ENCODE measurements around the gene KRTAP26-1. TPM values are rescaled to one million over a fixed set of nuclear protein-coding genes. Genes with fewer than 3 reads are reported as not detected.

Gene KRTAP26-1
- total RNA-seq, 2 donors from 2014 or later: not detected

- Histone ChIP-seq H3K27me3 (no peaks in the 10 kb centered on the region), H3K4me1 (no peaks in the 10 kb centered on the region), H3K4me3 (no peak overlapping the region), H3K27ac (no peak overlapping the region), H3K9me3 (no peaks in the 10 kb centered on the region), H3K36me3 (replicated peaks in 1 of 2; ENCODE audit: insufficient read depth in 1 of 2, low read depth in 2 of 2) (no peaks in the 10 kb centered on the region)
- DNase-seq (no peak), ATAC-seq (no peak)
- TF ChIP-seq CTCF (IDR thresholded peaks at IDR 0.05): no peak
- intact Hi-C loops (cut with DNase I): no loop called here
These were observed 17.7 kb upstream of the KRTAP26-1 start for GRCh38 chr21:30337772-30338171.

DNA sequence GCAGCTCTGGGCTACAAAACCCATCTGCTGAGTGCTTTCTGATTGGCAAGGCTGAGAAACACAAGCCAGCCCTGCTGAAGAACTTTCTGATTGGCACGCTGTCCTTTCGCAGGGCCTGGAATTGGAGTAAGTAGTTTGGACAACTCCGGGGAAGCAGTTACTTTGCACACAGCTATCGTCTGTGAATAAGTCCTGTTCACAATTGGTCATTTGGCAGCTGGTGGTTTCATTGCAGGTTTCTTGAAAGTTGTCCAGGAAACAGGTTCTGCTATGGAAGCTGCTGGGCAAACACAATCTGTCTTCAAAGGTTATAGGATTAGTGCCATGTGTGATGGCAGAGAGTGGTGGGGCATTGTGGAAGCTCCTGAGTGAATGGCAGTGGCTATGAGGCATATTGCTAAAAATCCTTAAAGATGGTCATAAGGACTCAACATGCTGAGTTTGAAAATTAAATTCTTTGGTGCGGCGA, 17.2 kb upstream of the KRTAP26-1 start, which contains the start of gene KRTAP27-1:
TSS of gene KRTAP27-1 (minus strand) at position 419 of the 469 bp plus-strand sequence. CDS start at position 393, 26 bp downstream.
- WGBS, 2 donors: 85 to 93% methylated on average over 6 of the region's 6 CpGs
- no peak for ATAC-seq

GRCh38 chr21:30336596-30336995, 16.5 kb upstream of the KRTAP26-1 start:
- no peak for DNase-seq
- Histone ChIP-seq H3K36me3 (replicated peaks in 1 of 2; ENCODE audit: insufficient read depth in 1 of 2, low read depth in 2 of 2) (no peaks in the 10 kb centered on the region), H3K4me1 (no peaks in the 10 kb centered on the region), H3K9me3 (no peaks in the 10 kb centered on the region), H3K27ac (no peak overlapping the region), H3K4me3 (no peak overlapping the region), H3K27me3 (no peaks in the 10 kb centered on the region)
- 64 to 73% methylated on average over 2 of the region's 2 CpGs for WGBS, 2 donors
- intact Hi-C loops (cut with DNase I): no loop called here
- TF ChIP-seq POLR2A (IDR thresholded peaks at IDR 0.05) (no peak), CTCF (IDR thresholded peaks at IDR 0.05) (no peak)
- no peak for ATAC-seq

More for the DNA sequence above, 17.2 kb upstream of the KRTAP26-1 start, which contains the start of gene KRTAP27-1:
- H3K27ac ChIP-seq: no peak within 1 kb of the TSS
- TF ChIP-seq CTCF (IDR thresholded peaks at IDR 0.05): no peak
- TF ChIP-seq POLR2A (IDR thresholded peaks at IDR 0.05): no peak
- no peak within 1 kb of the TSS for H3K4me3 ChIP-seq
- intact Hi-C loops (cut with DNase I): no loop called here
- no peaks in the 10 kb centered on the region for H3K27me3 ChIP-seq
- no peak for DNase-seq
- H3K4me1 ChIP-seq: no peaks in the 10 kb centered on the region
- no peaks in the 10 kb centered on the region for H3K9me3 ChIP-seq
- no peaks in the 10 kb centered on the region for H3K36me3 ChIP-seq (replicated peaks in 1 of 2; ENCODE audit: insufficient read depth in 1 of 2, low read depth in 2 of 2)

DNA sequence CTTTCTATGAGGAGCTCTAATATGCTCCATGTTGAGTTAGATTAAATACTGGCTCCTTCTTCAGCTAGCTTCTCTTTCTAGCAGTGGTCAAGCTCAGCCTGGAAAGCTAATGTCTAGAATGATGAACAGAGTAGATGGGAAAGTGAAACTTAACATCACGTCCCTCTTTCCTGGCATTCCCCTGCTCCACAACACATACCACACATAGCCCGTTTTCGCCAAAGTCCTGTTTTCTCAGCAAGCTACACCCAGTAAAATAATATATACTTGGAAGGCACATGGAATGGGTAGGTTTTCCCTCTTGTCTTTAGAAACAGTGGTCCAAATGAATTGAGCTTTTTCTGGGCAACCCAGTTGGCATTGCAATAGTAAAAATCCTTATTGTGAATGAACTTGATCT, 13.6 kb upstream of the KRTAP26-1 start:
- H3K36me3 ChIP-seq (replicated peaks in 1 of 2; ENCODE audit: insufficient read depth in 1 of 2, low read depth in 2 of 2): no peaks in the 10 kb centered on the region
- no peaks in the 10 kb centered on the region for H3K27me3 ChIP-seq
- H3K27ac ChIP-seq: no peak overlapping the region
- intact Hi-C loops (cut with DNase I): no loop called here
- no peak overlapping the region for H3K4me3 ChIP-seq
- WGBS, 2 donors: 82 to 85% methylated on average over 3 of the region's 3 CpGs
- ATAC-seq (no peak), DNase-seq (no peak)
- H3K4me1 ChIP-seq: no peaks in the 10 kb centered on the region
- no peaks in the 10 kb centered on the region for H3K9me3 ChIP-seq
- TF ChIP-seq CTCF (IDR thresholded peaks at IDR 0.05): no peak
- TF ChIP-seq POLR2A (IDR thresholded peaks at IDR 0.05): no peak

GRCh38 chr21:30332681-30333080, 12.6 kb upstream of the KRTAP26-1 start:
- TF ChIP-seq CTCF (IDR thresholded peaks at IDR 0.05): no peak
- TF ChIP-seq POLR2A (IDR thresholded peaks at IDR 0.05): no peak
- H3K27me3 ChIP-seq: no peaks in the 10 kb centered on the region
- H3K4me3 ChIP-seq: no peak overlapping the region
- no peaks in the 10 kb centered on the region for H3K36me3 ChIP-seq (replicated peaks in 1 of 2; ENCODE audit: insufficient read depth in 1 of 2, low read depth in 2 of 2)
- H3K27ac ChIP-seq: no peak overlapping the region
- no peaks in the 10 kb centered on the region for H3K9me3 ChIP-seq
- H3K4me1 ChIP-seq: no peaks in the 10 kb centered on the region
- ATAC-seq: no peak
- no peak for DNase-seq
- intact Hi-C loops (cut with DNase I): no loop called here
- WGBS, 2 donors: 92 to 94% methylated on average over 2 of the region's 2 CpGs
